ENCODE measurements around the gene EFNA2. TPM values are rescaled to one million over a fixed set of nuclear protein-coding genes. Genes with fewer than 3 reads are reported as not detected.

Gene EFNA2
- total RNA-seq, 1 experiment from 2014 or later: 14.3 TPM

GRCh38 chr19:1258707-1259205, 26.9 kb upstream of the EFNA2 start:
- Histone ChIP-seq H3K9me3 (ENCODE audit: control insufficient read depth, low read depth, low read length) (no peaks in the 10 kb centered on the region), H2BK15ac (ENCODE audit: low read depth, low read length) (no peak overlapping the region), H2BK20ac (ENCODE audit: low read depth, low read length, poor library complexity, severe bottlenecking) (no peak overlapping the region), H3K4me2 (ENCODE audit: insufficient read depth, insufficient read length, low read length) (no peak overlapping the region), H2AK5ac (ENCODE audit: insufficient read length, low read length) (no peak overlapping the region), H4K20me1 (ENCODE audit: control insufficient read depth, insufficient read depth, insufficient read length) (no peaks in the 10 kb centered on the region), H2BK120ac (ENCODE audit: low read depth, low read length, poor library complexity, severe bottlenecking) (no peak overlapping the region), H3K27me3 (ENCODE audit: insufficient read depth, low read length) (no peaks in the 10 kb centered on the region), H2BK12ac (ENCODE audit: insufficient read length, low read depth, low read length) (no peak overlapping the region), H3K4me1 (ENCODE audit: insufficient read depth, low read length) (no peaks in the 10 kb centered on the region), H3K4ac (ENCODE audit: low read depth, low read length) (no peak overlapping the region), H2AFZ (ENCODE audit: low read length) (no peak overlapping the region), H4K8ac (replicated peaks; ENCODE audit: insufficient read length, low read depth, low read length) (no peak overlapping the region), H3K79me1 (ENCODE audit: insufficient read depth, low read depth, low read length, poor library complexity, severe bottlenecking) (no peaks in the 10 kb centered on the region), H3K14ac (ENCODE audit: insufficient read depth, low read length) (no peak overlapping the region), H3K18ac (ENCODE audit: insufficient read length, low read depth, low read length) (no peak overlapping the region), H3K23me2 (ENCODE audit: insufficient read length, low read depth, low read length, poor library complexity, severe bottlenecking) (peaks cover 18% of the 10 kb centered on the region), H3K79me2 (ENCODE audit: insufficient read depth, low read length) (no peaks in the 10 kb centered on the region), H3K27ac (ENCODE audit: insufficient read length, low read depth, low read length) (no peak overlapping the region), H2BK5ac (ENCODE audit: insufficient read length, low read length) (no peak overlapping the region), H3T11ph (ENCODE audit: low read length) (no peak overlapping the region), H3K23ac (ENCODE audit: insufficient read length, low read depth, low read length) (no peak overlapping the region), H3K9ac (ENCODE audit: extremely low read depth, insufficient read length, low read length) (no peak overlapping the region), H4K91ac (ENCODE audit: insufficient read length, low read depth, low read length) (no peak overlapping the region), H4K5ac (ENCODE audit: insufficient read length, low read depth, low read length) (no peak overlapping the region), H3K56ac (ENCODE audit: insufficient read length, low read depth, low read length) (no peak overlapping the region)
- Mint-ChIP-seq H3K36me3 (ENCODE audit: insufficient read depth in 1 of 3, low read depth in 3 of 3) (peaks cover 18 to 49% (median 42%) of the 10 kb centered on the region in 3 experiments), H3K27me3 (ENCODE audit: low read depth) (no peaks in the 10 kb centered on the region; the same call in 1 of the 2 replicates), H3K9me3 (no peaks in the 10 kb centered on the region; a peak in 2 of 5 replicates), H3K4me3 (peak overlapping the region in 1 of 2 experiments; percentile 34; a peak in 3 of 5 replicates), H3K4me1 (peaks cover 42 to 56% of the 10 kb centered on the region in 2 experiments), H3K27ac (peak overlapping the region; percentile 64 to 85 (median 79); a peak in 5 of 7 replicates)
- TF ChIP-seq CTCF (conservative IDR thresholded peaks at IDR 0.05): no peak
- DNase-seq: no peak
- WGBS (ENCODE audit: extremely low coverage, insufficient read length, low lambda C conversion rate): no CpG with 5 or more reads among the region's 15 CpGs
